GM21423 (cell line): ENCODE results near the gene SVIL.
"Not testable (repeated sequence)": the region's sequence is repeated elsewhere in the genome, so short reads cannot be mapped to it uniquely, and the experiment has no call there.

Experiments used
- ATAC-seq: cut with Tn5 transposase; IDR thresholded peaks from one replicate; pipeline ENCODE4 v1.9.1; 2021; ENCODE audit warnings: mild to moderate bottlenecking, moderate library complexity; ENCODE audit not compliant: unreplicated experiment

Gene SVIL

DNA sequence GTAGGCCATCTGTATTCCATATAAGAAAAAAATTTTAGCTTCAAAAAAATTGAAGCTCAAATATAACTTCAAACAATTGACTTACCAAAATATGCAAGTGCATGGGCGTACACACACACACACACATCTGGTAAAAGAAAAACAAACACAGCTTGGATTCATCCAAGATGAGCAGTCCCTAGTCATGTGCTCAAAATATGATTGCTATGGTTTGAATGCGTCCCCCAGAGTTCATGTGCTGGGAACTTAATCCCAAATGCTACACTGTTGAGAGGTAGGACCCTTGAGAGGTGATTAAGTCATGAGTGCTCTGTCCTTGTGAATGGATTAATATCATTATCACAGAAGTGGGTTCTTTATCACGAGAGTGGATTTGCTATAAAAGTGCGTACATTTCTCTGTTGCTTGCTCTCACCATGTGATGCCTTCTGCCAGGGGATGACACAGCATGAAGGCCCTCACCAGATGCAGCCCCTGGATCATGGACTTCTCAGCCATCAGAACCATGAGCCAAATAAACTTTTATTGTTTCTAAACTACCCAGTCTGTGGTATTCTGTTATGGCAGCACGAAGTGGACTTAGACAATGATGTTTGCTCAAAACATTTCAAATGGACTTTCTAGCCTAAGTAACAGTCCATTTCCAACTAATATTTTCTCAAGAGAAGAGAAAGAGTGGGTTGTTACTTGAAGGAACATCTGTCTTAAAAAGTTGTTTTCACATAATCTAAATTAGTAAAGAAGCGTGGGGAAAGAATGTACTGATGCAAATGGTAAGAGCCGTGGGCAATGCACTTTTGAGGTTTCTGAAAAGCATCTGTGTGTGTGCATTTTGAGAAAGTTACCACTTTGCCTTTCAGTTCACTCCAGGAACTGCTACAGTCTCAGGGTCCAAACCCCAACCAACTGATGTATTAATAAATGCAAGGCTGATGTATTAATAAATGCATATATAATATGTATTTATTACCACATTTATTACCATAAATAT lies 15.1 kb upstream of the SVIL start:
- no peak for ATAC-seq

DNA sequence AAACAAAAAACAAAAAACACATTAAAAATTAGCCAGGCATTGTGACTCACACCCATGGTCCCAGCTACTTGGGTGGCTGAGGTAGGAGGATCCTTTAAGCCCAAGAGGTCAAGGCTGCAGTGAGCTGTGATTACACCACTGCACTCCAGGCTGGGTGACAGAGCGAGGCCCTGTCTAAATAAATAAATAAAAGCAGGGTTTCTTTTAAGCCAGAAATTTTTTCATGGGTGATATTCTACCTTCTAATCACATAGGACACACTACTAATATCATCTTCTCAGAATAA lies 14.2 kb upstream of the SVIL start:
- no peak for ATAC-seq

DNA sequence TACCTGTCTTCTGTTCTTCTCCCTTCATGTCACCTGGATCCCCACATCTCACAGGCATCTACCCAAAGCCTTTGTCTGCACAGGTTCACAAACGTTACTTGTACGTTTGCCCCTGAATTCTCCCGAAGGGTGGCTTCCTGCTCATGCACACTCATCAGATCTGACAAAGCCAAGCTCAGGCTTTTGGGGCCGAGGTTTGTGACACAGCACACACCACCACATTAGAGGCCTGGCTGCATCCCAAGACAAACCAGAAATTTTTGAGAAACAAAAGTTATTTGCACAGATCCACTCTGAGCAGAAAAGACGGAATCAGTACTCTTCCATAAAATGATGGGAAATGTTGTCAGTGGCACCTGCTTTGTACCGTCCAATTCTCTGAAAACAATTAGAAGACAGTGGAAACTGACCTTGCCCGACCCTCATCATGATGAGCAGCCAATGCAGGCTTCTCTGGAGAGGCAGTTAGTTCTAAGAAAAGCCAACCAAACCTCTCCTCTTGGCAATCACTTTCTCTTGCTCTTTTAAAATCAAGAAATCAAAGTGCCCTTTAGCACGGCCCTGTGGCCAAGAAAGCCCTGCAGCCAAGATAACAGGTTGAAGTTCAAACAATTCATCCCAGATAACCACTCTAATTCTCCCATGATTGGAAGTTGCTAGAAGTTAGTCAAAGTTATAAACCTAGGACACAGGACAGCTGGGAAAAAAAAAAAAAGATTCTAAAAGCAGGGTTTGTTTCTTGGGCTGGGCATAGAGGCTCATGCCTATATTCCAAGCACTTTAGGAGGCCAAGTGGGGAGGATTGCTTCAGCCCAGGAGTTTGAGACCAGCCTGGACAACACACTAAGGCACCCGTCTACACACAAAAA lies 13.6 kb upstream of the SVIL start:
- no peak for ATAC-seq

DNA sequence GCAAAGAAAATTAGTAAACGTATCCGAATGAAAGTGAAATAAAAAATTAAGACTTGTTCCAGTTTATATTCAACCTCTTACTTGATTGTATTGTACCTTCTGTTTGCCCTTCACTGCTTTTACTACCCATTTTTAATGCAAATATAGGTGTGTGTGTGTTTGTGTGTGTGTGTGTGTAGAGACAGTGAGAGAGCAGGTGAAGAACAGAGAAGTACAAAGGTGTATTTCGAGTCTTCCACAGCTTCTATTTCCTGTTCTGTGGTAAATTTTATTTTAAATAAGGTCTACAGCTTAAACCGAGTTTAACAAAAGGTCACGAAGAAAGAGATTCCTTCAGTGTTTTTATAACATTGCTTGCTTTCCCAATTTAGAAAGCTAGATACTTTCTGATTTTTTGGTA lies 12.7 kb upstream of the SVIL start:
- ATAC-seq = no peak

DNA sequence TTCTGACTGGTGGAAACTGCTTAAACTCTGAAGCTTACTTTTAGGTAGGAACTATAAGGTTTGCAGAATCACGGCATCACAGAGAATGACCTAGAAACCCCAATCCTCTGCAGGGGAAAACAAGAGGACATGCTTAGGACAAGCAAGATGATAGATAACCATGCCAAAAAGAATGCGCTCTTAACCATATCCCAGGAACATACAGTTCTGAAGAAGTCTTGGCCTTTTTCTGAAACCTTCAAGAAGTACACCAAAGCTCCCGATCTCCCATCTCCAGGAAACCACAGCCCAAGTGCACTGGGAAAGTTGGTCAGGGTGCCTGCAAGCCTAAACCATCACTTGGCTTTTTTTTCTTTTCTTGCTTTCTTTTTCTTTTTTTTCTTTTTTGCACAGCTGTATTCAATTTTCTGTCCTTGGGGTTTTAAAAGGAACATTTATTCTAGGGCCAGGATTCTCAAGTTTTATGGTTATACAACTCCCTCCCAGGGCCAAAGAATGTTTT lies 12.2 kb upstream of the SVIL start:
- ATAC-seq = no peak

DNA sequence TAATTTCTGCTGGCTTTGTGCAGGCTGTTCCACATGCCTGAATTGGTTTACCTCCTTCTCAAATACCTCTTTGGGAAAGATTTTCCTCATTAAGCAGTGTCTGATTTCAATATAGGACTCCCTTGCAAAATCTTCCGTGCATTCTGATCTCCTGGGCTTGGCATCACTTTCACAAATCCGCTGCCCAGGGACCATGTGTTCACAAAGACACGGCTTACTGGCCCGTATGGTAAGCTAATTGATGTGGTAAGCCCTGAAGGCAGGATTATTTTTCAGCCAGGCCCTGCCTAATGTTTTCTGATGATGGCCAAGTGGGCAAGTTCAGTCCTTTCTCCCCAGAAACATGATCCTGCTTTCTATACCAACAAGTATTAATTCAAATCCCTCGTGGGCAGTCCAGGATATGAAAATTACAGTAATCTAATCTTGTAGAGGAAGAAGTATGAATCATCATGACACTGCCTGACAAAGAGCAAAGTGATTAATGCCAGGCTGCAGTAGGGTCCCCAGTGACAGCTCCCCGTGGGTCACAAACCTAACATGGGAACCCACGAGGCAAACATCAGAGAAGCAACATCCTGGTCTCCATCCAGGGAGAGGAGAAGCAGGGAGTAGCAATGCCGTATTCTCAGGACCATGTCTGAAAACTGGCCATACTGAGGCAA lies 11.6 kb upstream of the SVIL start:
- ATAC-seq = no peak

DNA sequence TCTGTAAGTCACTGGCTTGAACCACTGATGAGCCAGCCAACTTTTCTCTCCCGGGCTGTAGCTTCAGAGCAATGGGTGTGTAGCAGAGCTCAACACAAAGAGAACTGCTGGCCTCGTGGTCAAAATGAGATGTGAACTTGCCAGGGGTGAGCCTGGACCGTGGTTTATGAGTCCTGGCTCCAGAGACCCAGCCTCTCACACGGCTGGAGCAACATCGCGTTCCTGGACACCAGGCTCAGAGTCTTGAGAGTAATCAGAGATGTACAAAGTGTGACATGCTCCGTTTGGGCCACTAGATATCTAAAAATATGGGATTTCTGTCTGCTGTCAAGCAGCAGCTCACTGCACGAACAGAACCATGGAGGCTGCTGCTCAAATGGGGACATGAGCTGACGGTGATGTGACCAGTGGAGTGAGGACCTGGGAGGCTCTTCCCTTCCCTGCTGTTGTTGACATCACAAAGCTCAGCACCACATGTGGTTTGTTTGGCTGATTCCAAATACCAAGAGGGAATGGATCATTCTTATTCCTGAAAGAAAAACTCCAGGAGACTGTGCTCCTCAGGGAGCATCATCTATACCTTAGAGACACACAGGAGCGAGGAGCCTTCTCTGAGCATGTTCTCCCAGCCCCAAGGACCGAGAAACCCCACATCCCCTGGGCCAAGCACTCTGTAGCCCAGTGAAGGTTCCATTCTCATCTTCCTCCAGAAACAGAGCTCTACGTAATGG lies 9.2 kb upstream of the SVIL start:
- ATAC-seq = no peak

DNA sequence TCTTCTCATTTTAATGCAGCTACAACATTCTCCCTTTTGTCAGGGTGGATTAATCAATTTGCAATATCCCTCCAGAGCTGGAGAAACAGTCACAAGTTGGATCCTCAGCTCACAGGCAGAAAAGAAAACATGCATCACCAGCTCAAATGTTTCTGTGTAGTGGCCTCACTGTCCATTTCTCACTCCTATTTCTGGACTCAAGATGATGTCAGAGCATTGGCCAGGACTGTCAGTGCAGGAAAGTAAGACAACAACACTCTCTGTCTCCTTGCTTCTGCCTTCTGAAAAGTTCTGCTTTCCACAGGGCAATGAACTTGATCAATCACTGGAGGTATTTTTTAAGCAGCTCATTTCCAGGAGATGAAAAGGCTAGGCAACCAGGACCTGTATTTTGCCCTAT lies 8.2 kb upstream of the SVIL start:
- no peak for ATAC-seq

DNA sequence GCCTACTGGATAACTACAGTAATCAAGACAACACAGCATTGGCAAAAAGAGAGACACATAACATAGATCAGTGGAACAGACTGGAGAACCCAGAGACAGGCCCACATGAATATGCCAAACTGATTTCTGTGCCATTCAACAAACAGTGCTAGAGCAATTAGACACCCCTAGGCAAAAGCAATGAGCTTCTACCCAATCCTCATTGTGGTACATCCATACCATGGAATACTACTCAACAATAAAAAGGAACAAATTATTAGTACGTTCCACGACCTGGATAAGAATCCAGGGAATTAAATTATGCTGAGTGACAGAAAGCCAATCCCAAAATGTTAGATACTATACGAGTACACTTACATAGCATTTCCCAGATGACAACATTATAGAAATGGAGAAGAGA lies 2.8 kb upstream of the SVIL start:
- ATAC-seq = no peak

DNA sequence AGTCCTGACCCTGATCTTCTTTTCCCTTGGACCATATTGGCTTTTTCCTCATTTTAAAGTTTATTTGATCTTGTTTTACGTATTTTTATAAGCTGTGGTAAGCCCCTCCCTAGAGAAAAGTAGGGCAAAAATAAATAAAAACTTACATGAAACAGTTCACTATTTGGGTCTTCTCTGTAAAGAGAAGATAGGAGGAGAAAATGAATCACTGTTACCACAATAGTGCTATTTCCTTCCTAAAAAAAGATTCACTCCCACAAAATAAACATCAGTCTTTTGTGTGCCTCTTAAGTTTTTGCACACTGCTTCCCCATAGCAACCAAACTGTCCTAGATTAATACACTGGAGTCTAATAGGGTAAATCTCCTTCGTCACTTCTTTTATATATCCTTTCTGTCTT lies 1.4 kb upstream of the SVIL start:
- no peak for ATAC-seq

DNA sequence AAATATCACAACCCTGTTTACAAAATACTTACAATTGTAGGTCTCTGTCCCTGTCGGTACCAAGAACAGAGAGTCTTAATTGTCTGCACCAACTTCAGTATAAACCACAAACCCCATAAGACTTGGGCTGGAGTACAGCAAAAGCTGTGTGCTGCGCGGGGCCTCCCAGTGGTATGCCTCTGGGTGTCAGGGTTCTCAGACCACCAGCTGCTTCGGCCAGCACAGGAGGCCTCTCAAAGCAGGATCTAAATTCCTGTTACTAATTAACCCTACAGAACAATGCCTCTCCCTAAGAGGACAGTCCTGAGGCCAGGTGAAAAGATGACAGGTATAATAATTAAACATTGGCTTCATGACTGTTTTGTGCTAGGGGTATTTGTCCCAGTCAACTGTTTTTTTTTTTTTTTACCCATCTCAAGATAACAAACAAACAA lies 957 bp upstream of the SVIL start:
- ATAC-seq = peak; percentile 80

DNA sequence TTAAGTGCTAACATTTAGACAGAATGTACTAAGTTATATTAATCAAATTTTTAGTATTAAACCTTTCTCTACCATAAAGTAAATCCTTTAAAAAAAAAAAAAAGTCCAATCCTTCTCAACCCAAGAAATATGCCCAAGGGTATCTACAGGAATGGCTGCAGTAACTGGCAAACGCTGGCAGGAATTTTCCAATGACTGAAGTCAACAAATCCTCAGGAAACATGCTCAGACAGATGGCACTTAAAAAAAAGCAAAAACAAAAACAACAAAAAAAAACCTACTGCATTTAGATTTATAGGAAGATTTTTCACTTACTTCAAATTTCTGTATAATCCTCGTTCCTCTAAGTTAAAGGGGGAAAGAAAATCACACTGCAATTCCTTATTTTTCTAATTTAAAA lies 666 bp downstream of the SVIL start:
- ATAC-seq = no peak

DNA sequence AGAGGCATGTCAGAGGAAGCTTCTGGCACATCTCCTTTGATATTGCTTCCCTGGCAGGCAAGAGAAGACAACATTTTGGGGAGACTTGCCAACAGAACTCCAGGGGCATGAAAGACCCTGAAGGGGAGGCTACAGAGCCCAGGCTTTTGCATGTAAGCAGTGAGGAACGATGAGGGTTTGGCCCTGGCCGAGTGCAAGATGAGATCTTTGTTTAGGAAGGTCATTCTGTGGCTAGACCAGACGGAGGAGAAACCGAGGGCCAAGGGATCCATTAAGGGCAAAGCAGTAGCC lies 3.8 kb downstream of the SVIL start:
- no peak for ATAC-seq

DNA sequence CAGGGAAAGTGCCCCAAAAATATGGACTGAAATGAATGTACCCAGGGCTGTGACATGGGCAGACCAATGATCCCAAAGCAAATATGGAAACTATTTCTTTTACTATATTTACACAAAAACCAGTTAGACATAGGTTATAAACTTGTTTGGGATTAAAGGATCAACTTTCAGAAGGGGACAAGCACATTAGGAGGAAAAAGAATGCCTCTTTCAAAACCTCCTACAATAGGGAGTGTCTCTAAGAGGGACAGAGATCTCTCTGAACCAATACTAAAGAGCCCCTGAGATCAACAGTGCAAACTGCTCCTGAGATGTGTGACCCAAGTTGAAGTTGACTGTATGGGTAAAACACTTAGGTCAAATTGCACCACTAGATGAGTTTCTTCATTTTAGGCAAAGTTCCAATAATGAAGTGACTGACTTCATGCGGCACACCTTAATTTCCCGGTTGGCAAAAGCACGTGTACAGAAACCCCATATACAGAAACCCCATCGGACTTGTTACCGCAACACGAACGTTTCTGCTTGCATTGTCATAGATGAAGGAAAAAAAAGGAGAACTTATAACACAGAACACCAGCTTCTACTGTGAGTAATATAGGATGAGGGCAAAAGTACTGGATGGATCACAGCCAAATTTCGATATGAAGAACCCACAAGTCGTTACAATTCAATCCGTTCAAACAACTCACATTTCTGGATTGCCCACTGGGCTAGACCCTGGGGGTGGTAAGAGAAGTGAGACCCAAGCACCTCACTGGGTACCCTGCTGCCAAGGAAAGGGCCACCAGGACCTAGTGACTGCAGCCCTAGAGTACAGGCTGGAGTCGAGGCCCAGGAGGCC lies 4.3 kb downstream of the SVIL start:
- no peak for ATAC-seq

DNA sequence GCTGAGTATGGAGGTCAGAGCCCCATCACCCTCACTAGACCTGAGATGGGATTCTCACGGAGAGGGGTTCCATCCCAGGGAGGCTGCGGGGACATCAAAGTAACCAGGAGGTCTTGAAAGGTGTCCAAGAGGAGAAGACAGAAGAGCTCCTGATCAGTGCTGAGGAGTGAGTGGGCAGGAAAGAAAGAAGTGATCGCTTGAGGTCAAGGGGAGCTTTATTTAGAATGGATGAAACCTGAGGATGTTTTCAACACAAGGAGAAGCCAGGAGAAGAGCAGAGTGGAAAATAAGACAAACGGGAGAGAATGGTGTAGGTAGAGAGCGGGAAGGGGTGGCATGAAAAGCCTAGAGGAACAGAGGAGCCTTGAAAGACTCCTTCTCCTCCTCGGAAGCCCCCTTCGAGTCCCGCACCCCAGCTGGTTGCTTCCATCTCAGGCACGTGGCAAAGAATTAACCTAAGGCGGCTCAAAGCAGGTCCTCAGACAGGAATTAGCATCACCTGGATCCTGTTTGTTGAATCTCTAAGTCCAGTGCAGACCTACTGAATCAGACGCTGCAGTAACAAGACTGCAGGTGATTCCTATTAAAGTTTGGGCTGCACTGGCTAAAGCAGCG lies 5.8 kb downstream of the SVIL start:
- ATAC-seq = no peak

DNA sequence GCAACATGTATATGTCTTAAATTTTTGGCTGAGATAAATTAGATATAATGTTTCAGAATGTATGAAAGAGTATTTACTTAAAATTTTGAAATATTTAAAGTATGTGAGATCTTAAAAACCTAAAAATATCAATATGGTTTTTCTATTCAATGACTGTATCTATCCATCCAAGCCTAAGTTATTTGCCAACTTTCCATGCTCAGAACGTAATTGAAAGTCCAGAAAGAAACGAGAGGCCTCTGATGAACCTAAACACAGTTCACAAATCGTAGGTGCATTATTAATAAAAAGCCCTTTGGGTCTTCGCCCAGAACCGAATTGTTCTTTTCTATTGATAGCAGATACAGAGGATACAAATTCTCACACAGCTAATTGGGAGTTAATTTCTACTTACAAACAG lies 6.5 kb downstream of the SVIL start:
- ATAC-seq = no peak

DNA sequence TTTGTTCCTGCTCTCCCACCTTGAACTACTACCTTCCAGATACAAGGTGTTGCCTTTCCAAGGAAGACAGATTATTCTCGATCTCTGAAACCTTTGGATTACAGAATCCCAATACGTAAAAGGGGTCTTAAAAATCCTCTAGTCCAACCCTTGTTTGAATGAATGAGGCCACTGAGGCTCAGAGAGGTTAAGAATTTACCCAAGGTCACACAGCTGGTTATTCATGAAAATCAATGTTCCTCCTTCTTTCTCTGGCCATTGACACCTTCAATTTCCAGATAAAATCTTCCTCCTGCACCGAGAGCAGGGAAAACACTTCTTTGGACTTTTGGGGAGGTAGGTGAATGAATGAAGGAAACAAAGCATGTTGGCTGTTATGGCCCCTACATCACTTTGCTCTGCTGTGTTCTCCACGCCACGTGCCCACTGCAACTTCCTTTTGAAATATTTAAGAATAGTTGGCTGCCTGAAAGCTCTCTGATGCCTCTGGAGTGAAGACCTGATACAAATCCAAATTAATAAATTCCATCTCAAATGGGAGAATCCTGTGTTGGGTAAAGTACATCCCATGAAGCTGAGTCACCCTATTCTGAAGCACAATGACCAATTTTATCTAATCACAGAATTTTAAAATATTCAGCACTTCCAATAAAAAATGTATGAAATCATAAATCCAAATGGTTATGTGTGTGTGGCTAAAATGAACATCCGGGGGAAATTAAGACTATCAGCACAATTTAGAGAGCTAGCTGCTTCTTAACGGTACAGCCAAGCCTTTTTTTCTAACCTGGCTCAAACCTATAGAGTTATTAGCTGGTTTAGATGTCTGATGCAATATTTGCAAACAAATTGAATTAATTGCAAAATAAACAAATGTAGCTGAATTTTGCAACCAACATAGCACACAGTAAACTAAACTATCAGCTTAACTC lies 7.3 kb downstream of the SVIL start:
- no peak for ATAC-seq

DNA sequence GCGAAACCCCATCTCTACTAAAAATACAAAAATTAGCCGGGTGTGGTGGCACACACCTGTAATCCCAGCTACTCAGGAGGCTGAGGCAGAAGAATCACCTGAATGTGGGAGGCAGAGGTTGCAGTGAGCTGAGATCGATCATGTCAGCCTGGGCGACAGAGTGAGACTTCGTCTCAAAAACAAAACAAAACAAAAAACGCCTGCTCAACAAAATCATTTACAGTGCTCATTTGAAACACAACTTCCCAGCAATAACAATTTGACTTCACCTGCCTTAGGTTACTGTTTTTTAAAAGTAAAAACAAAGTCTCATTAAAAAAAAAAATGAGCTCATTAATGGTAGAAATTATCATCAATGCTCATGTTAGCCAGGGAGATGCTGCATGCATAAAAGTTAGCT lies 10.4 kb downstream of the SVIL start:
- ATAC-seq = not testable (repeated sequence)
